Measurements from ENCODE around the gene TCF12. TPM values are rescaled to one million over a fixed set of nuclear protein-coding genes. Genes with fewer than 3 reads are reported as not detected.

The TCF12 gene
- polyA plus RNA-seq, 1 donor (not counting 4 experiments of a cell fraction or from before 2014, with no cell fraction given): 48.3 TPM

- no peak overlapping the region for H3K27ac ChIP-seq (ENCODE audit: control insufficient read depth, insufficient read depth, low read length)
- peaks cover 31% of the 10 kb centered on the region for H3K79me2 ChIP-seq (ENCODE audit: control insufficient read depth, insufficient read depth, low read length)
- H3K9me1 ChIP-seq (ENCODE audit: control insufficient read depth, extremely low read depth, insufficient read depth, low read length): no peaks in the 10 kb centered on the region
These were observed 165.7 kb downstream of the TCF12 start for GRCh38 chr15:57084192-57084591.

GRCh38 chr15:57085267-57085666, 166.8 kb downstream of the TCF12 start:
- no peaks in the 10 kb centered on the region for H3K4me1 ChIP-seq (ENCODE audit: control insufficient read depth, extremely low read depth, insufficient read depth, low read length)
- peaks cover 32% of the 10 kb centered on the region for H3K79me2 ChIP-seq (ENCODE audit: control insufficient read depth, insufficient read depth, low read length)
- no peak overlapping the region for H2AFZ ChIP-seq (ENCODE audit: control insufficient read depth, low read length)
- no peaks in the 10 kb centered on the region for H3K36me3 ChIP-seq (ENCODE audit: control insufficient read depth in 2 of 2, extremely low read depth in 1 of 2, insufficient read depth in 2 of 2, low read length in 2 of 2)
- FAIRE-seq (no peak), DNase-seq (ENCODE audit: low read depth, low spot score) (no peak)
- no peaks in the 10 kb centered on the region for H3K27me3 ChIP-seq (ENCODE audit: control insufficient read depth, extremely low read depth, insufficient read depth, low read length)
- no peak overlapping the region for H3K4me2 ChIP-seq (ENCODE audit: control insufficient read depth, extremely low read depth, insufficient read depth, low read depth, low read length)
- dilution Hi-C loops (cut with MboI; ENCODE audit: extremely low pct_ligation_motif_present, low sequenced_read_pairs): no loop called here
- H3K27ac ChIP-seq (ENCODE audit: control insufficient read depth, insufficient read depth, low read length): no peak overlapping the region
- TF ChIP-seq EZH2 (IDR thresholded peaks at IDR 0.05; ENCODE audit: low read length): no peak
- no peak for TF ChIP-seq CTCF (optimal IDR thresholded peaks at IDR 0.05 in 1 of 3, IDR thresholded peaks at IDR 0.05 in 1 of 3, conservative IDR thresholded peaks at IDR 0.05 in 1 of 3; ENCODE audit: extremely low read depth in 1 of 3, insufficient read depth in 2 of 3, low read length in 3 of 3)
- H3K9me1 ChIP-seq (ENCODE audit: control insufficient read depth, extremely low read depth, insufficient read depth, low read length): no peaks in the 10 kb centered on the region
- no peak overlapping the region for H3K4me3 ChIP-seq (ENCODE audit: control insufficient read depth in 2 of 3, extremely low read depth in 1 of 3, insufficient read depth in 2 of 3, low read depth in 1 of 3, low read length in 3 of 3)
- no peak overlapping the region for H3K9ac ChIP-seq (ENCODE audit: control insufficient read depth, extremely low read depth, insufficient read depth, low read length)
- H4K20me1 ChIP-seq (ENCODE audit: control insufficient read depth, extremely low read depth, insufficient read depth, low read length): no peaks in the 10 kb centered on the region
- H3K9me3 ChIP-seq (ENCODE audit: control insufficient read depth, low read depth, low read length): no peaks in the 10 kb centered on the region

More at GRCh38 chr15:57084192-57084591, 165.7 kb downstream of the TCF12 start:
- H2AFZ ChIP-seq (ENCODE audit: control insufficient read depth, low read length): no peak overlapping the region
- TF ChIP-seq CTCF (optimal IDR thresholded peaks at IDR 0.05 in 1 of 3, IDR thresholded peaks at IDR 0.05 in 1 of 3, conservative IDR thresholded peaks at IDR 0.05 in 1 of 3; ENCODE audit: extremely low read depth in 1 of 3, insufficient read depth in 2 of 3, low read length in 3 of 3) (no peak), EZH2 (IDR thresholded peaks at IDR 0.05; ENCODE audit: low read length) (no peak)
- no peak overlapping the region for H3K4me3 ChIP-seq (ENCODE audit: control insufficient read depth in 2 of 3, extremely low read depth in 1 of 3, insufficient read depth in 2 of 3, low read depth in 1 of 3, low read length in 3 of 3)
- H3K9me3 ChIP-seq (ENCODE audit: control insufficient read depth, low read depth, low read length): no peaks in the 10 kb centered on the region
- H3K4me2 ChIP-seq (ENCODE audit: control insufficient read depth, extremely low read depth, insufficient read depth, low read depth, low read length): no peak overlapping the region
- H3K9ac ChIP-seq (ENCODE audit: control insufficient read depth, extremely low read depth, insufficient read depth, low read length): no peak overlapping the region
- dilution Hi-C loops (cut with MboI; ENCODE audit: extremely low pct_ligation_motif_present, low sequenced_read_pairs): no loop called here
- H3K36me3 ChIP-seq (ENCODE audit: control insufficient read depth in 2 of 2, extremely low read depth in 1 of 2, insufficient read depth in 2 of 2, low read length in 2 of 2): no peaks in the 10 kb centered on the region
- H3K4me1 ChIP-seq (ENCODE audit: control insufficient read depth, extremely low read depth, insufficient read depth, low read length): no peaks in the 10 kb centered on the region
- no peak for FAIRE-seq
- H3K27me3 ChIP-seq (ENCODE audit: control insufficient read depth, extremely low read depth, insufficient read depth, low read length): no peaks in the 10 kb centered on the region
- H4K20me1 ChIP-seq (ENCODE audit: control insufficient read depth, extremely low read depth, insufficient read depth, low read length): no peaks in the 10 kb centered on the region
- no peak for DNase-seq (ENCODE audit: low read depth, low spot score)

Data from keratinocyte (primary cell).